NCI-H524 (cell line): ENCODE measurements around the gene NOL4L.
"Not testable (repeated sequence)": the region's sequence is repeated elsewhere in the genome, so short reads cannot be mapped to it uniquely, and the experiment has no call there.

ENCODE experiments used
- DNase-seq, 2 experiments: peaks; one replicate each; lab custom pipeline; 2025; lab: John Stamatoyannopoulos, UW

NOL4L gene

GRCh38 chr20:32596681-32597252 is 11.6 kb upstream of the NOL4L start:
- DNase-seq = no peak

- DNase-seq = no peak
Observed at GRCh38 chr20:32595143-32595542, 10.0 kb upstream of the NOL4L start.

GRCh38 chr20:32594669-32595068 is 9.5 kb upstream of the NOL4L start:
- not testable (repeated sequence) for DNase-seq

- DNase-seq = no peak
Observed at GRCh38 chr20:32594204-32594603, 9.1 kb upstream of the NOL4L start.

- DNase-seq = not testable (repeated sequence)
Observed at GRCh38 chr20:32592616-32593015, 7.5 kb upstream of the NOL4L start.

GRCh38 chr20:32592022-32592421 is 6.9 kb upstream of the NOL4L start:
- DNase-seq = no peak

GRCh38 chr20:32589769-32590168 is 4.6 kb upstream of the NOL4L start:
- no peak for DNase-seq

GRCh38 chr20:32589256-32589655 is 4.1 kb upstream of the NOL4L start:
- DNase-seq = no peak

- DNase-seq = no peak
Observed at GRCh38 chr20:32588040-32588439, 2.9 kb upstream of the NOL4L start.

- DNase-seq = no peak
Observed at GRCh38 chr20:32586291-32586690, 1.2 kb upstream of the NOL4L start.

- no peak for DNase-seq
Observed at GRCh38 chr20:32585586-32586127, 524 bp upstream of the NOL4L start.

- DNase-seq = peak in 1 of 2 experiments; percentile 73
Observed at GRCh38 chr20:32583581-32584070, 1.5 kb downstream of the NOL4L start.

- peak; percentile 47 to 75 for DNase-seq
Observed at GRCh38 chr20:32582659-32583580, 2.2 kb downstream of the NOL4L start.

- DNase-seq = peak; percentile 73 to 83
Observed at GRCh38 chr20:32581839-32582658, 3.1 kb downstream of the NOL4L start.

- DNase-seq = peak; percentile 73 to 96
Observed at GRCh38 chr20:32580970-32581838, 3.9 kb downstream of the NOL4L start.

- DNase-seq = no peak
Observed at GRCh38 chr20:32580219-32580969, 4.7 kb downstream of the NOL4L start.

GRCh38 chr20:32578840-32579390 is 6.2 kb downstream of the NOL4L start:
- peak in 1 of 2 experiments; percentile 32 for DNase-seq

- DNase-seq = not testable (repeated sequence)
Observed at GRCh38 chr20:32578062-32578461, 7.1 kb downstream of the NOL4L start.

- DNase-seq = no peak
Observed at GRCh38 chr20:32577657-32578056, 7.5 kb downstream of the NOL4L start.

GRCh38 chr20:32577023-32577422 is 8.1 kb downstream of the NOL4L start:
- DNase-seq = peak; percentile 58 to 64
